ENCODE data around the gene HSF5.

HSF5 gene

DNA sequence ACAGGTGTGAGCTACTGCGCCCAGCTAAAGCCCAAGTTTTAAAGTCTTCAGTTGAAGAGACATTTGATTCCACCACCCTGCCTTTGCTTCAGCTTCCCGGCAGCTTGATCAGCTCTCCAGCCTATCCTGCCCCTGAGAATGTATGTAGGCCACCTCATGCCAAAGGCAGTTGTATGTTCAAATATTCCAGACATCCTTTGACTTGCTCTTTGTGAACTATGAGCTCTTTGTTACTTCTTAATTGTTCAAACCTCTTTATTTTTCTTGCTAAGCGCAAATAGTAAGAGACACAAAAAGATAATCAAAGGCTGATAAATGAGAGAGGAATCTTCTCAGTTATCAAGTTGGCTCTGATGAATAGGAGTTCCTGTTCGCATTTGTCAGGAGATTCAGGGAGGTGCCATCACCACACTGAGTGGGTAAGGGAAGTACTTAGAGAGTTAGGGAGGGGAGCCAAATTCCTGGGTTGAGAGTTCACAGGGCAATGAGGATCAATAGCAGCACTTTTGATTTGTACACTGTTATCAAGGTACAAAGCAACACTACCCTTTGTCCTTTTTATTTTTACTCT lies 104.2 kb downstream of the HSF5 start:
- FAIRE-seq = no peak

DNA sequence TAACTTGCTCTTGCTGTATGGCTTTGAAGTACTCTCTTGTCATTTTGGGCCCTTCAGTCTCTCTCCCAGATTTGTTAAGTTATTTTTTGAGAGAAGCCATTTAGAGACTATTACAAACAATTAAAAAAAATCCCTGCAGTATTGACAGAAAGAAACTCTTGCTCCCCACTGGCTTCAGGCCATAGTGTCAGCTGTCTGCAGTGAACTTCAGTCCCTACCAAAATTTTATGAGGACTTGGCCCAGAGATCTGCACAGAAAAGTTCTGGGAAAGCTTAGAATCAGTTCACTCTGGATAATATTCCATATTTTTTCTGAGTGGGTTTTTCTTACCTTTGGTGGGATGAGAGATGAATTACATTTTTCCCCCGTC lies 105.4 kb downstream of the HSF5 start:
- FAIRE-seq = no peak

DNA sequence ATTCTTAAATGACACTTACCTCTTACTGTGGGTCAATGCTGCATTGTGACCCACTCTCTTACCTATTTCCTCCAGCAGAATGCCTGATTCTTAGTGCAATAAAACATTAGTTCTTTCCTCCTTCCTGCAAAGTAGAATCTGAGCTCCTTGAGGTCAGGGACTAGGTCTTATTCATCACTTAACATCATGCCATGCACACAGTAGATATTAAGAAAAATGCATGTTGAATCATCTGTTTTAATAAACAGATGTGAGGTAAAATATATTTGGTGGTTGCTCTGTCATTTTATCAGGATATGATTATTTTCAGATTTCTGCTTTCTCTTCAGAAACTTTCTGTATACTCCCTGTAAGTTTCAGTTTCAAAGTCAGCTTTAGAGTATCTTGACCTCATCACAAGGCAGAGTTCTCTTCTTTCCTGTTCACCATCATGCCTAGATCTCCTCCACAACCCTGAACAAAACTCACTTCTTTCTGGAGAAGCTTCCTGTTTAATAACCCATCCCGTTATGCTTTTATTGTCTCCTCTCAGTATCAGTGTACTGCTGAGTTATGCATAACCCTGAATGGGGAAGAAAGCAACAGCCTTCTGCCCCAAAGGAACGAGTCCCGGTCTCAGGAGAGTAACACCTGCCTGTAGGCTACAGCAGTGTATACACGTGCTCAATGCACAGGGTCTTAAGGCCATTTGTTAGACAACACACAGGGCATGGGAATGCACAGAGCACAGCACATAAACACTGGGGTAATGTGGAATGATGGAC lies 105.9 kb downstream of the HSF5 start:
- FAIRE-seq = no peak

DNA sequence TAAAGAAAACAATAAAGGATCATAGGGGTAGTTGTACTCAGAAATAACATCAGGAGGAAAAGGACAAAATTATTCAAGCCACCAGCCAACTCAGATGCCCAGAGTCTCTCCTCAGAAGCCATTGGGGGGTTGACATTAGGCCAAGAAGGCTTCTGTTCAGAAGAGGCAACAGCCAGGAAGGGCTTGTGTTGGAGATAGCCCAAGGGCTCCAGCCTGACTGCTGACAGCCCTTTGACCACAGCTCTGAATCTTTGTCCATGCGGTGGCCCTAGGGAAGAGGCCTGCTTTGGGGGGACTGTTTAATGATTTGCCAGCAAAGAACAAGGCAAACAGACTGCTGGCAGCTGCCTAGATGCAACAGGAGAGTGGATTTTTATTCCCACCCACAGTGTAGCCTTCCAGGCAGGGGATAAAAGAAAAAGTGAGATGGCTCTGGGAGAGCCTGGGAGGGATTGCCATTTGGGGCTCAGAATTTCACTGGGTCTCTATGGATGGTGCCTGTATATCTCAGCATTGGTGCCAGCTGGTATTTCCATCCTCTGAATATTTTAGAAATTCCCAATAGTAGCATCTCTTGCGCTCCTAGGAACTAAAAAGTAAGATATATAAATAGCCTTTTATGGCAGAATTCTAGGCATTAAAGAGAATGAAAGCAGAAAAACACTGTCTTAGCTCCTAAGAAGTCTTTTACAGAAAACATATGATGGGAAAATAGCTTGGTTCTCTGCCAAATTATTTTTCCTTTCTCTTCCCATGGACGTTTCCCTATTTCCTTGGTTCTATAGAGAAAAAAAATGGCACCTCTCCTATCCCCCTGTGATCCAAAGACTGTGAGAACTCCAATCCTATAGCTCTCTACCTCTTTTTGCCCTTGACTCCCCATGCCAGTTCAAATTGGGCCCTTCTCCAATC lies 106.8 kb downstream of the HSF5 start:
- FAIRE-seq = no peak

DNA sequence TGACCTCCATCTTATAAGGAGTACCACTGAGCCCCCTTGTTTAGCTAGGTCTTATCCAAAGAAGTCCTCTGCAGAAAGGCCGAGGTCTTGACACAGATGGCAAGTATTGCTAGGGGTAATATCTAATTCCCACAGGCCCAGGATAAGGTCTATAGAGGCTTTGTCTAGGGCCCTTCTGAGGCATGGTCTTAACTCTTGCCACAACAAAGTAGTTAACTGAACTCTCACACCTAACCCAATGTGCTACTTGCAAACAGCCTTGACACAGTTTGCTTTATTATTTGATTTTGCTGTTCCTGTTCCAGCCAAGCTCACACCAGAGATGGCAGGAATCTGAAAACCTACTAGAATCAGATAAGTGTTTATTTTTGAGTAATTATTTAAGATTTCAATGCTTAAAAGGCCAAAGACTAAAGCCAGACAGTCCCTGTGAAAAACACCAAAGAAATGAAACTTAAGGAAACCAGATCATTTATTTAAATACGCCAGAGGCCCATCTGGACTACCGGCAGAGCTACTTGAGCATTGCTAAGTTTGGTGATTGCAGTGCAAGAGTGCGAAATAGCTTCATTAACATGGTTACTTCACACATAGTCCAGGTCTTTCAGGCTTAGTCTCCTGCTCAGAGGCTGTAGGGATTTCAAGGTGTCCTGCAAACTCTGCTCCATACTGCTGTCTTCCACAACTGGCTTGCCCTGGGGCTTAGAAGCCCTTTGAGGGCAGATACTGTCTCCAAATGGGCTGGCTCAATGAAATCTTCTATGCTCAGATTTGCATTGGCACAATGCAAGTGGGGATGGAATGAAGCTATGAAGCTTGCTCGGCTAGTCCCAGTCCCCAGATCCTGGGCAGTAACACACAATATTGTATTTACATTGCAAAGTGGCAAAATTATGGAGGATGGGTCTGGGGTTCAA lies 107.7 kb downstream of the HSF5 start:
- no peak for FAIRE-seq

DNA sequence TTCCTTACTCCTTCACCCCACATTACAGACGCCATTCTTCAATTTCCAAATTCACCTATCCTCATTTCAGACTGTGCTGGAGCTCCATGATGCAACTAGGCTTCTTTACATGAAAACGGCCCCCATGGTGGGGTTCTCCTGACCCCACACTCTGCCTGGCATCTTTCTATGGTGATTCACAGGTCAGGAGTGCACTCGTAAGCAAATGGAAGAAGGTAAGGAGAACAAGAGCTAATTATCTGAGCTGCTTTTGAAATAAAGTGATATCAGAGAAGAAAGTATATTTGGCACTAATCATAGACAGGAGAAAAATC lies 108.7 kb downstream of the HSF5 start:
- FAIRE-seq = no peak

DNA sequence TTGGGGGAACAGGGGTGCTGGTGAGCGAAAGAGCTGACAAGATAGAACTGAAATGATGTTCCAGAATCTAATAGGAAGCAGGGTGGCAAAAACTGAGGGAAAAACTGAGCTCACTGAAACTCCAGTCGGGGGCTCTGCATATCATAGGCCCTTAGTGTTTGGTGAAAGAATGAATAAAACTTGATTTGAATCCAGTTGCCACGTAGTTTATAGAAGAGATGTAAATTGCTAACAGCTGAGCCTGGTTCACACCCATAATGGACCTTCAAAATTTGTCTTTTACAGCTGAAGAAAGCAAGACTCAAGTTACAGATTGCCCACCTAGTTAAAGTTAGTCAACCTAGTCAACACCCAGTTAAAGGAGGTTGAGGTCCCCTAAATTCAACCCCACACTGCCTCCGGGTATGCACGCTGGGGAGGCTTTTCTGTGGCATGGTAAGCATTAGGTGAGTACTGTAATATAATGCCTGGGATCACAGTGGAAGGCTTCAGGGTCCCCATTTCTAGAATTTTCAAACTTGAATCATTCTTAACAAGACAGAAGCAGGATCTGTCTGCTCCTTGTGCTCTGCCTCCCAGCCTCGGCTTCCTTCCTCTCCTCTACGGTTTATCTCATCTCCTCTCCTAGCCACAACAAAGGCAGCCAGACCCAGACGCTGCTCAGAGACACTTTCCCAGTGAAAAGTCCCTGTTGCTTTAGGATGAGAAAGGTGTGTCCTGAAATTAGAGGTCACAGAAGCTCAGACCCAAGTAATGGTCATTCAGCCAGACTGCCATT lies 109.3 kb downstream of the HSF5 start:
- FAIRE-seq = no peak

DNA sequence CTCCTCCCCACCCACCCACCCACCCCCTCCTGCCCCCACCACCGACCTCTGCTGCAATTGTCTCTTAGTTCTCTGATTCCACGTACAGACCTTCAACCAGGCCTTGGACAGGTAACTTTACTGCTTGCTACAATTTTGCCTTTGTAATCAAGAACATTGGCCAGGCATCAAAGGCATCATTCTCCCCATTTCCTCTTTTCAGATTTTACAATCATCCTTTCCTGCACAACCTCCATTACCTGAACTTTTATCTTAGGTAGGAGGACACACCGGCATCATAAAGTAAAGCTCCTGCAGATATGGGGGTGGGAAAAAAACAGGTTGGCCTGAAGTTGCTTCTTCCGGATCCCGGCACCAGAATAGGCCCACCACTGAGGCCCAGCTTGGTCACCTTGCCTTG lies 110.5 kb downstream of the HSF5 start:
- FAIRE-seq = no peak

DNA sequence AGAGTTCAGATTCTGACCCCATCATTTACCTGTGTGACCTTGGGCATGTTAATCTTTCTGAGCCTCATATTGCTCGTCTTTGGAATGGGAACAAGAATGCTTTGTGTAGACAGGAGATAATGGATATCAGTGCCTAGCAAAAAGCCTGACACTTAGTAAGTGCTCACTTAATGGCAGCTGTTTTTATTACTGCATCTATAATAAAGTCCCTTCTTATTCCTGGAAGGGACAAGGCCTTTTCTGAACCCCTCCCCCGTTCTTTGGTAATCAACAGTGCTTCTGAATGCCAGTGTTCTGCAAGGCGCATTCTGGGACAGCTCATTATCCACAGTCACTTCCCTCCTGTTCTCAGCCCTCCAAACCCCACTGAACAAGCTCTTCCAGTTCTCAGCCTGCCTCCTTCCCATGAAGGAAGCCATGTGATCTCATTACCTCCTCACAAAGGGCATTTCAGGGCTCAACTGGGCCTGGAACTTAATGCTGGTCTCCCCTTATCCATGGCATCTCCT lies 111.1 kb downstream of the HSF5 start:
- no peak for FAIRE-seq

DNA sequence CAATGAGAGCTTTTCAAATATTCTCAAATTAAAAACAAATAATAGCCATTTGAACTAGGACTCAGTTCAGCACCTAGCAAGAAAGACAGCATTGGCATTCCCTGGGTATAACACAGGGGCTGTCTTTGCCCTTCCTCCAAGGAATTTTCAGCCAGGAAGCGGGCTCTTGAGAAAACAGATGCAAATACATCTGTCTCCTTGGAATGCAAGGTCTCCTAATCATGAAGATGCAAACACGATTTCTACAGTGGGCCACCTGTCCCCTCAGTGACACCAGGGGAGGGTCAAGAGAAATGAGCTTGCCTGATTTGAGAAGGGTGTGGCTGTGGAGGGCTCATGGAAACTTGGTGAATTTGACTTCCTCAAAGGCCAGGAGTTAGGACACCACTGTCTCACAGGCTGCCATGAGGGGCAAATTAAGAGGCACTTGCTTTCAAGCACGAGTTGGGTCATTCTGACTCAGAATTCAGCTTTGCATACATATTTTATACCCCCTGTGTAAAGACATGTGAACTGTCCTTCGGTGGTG lies 111.7 kb downstream of the HSF5 start:
- no peak for FAIRE-seq

DNA sequence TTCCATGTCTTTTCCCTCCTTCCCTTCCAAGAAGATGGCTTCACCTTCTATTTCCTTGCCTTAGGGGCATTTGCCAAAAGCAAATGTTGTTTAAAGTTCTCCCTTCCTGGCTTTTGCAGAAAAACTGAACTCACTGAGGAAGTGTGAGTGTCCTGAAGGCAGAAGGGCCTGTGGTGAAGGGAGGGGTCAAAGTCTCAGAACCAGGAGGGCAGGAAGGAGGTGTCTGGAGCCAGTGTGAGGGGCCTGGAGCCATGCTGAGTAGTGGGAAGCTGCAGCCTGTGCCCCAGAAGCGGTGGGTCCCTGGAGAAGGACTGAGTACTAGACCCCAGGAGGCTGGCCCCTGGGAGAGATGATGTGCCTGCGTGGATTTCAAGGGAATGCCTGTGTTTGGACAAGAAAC lies 112.4 kb downstream of the HSF5 start:
- FAIRE-seq = no peak

DNA sequence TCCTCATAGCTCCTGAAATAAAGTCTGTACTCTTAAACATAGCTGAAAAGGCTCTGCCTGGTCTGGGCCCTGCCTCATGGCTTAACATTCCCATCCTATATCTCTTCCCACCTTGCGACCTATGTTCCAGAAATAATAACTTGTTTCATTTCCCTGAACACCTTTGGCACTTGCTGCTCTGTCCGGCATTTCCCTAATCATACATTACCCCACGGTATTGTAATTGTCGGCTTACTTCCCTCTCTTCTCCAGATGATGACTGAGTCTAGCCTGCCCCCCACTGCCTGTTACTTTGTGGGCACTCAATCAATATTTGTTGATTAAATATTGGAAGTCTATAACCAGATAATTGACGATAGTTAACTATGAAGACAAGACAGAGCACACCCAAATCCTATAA lies 113.0 kb downstream of the HSF5 start:
- FAIRE-seq = no peak

DNA sequence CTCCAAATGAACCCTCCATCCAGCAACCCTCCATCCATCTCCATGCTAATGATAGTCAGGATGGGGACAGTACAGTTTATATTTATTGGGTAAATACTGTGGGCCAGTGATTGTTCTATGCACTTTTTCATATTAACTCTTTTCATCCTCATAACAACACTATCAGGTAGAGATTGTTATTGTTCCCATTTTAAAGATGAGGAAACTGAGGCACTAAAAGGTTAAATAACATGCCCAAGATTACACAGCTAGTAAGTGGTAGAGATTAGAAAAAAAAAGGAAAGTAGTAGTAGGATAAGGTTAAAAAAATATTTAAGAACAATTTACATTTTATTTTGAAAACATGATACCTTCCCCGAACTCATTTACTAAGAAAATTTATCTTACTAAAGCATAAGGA lies 114.3 kb downstream of the HSF5 start:
- FAIRE-seq = no peak

DNA sequence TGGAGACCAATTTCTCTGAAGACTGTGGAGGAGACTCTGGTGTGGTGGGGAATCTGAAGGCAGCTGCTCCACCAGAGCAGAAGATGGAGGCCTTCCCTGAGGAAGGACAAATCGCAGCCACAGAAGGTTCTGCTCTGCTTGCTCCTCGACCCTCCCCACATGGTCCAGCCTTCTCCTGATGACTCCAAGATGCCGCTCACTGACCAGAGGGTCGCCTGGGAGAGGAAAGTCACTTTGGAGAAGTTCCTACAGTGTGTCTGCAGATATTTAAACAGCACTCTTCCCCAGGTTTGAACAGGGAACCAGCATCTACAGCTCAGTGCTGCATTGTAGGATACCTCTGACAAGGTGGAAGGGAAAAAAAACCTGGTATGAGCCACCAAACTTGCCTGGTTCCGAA lies 115.2 kb downstream of the HSF5 start:
- FAIRE-seq = no peak

DNA sequence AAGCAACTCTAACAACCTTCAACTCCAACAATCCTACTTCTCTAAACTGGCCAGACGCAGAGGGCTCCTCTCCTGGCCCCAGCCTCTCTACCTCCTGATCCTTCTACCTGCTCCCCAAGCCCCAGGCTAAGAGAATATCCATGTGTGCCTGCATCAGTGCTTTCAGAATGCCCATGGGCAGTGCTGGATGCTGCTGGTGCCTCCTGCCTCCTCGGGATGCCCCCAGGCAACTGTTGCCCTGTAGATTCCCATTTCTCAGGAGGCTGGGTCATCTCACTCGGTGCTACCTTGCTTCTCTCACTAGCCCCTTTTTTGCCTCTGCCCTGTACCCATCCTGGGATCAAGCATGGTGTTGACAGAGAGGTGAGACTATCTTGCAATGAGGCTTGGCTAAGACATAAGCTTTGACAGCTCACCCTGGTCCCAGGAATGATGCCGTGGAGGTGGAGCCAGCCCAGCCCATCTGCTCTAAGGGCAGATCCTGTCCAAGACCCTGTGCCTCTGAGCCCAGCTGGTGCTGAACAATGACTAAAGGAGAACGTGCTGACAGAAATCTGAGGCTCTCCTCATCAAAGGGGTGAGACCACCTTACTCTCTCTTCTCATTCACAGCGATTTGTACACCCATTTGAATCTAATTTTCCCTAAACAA lies 116.8 kb downstream of the HSF5 start:
- FAIRE-seq = no peak

DNA sequence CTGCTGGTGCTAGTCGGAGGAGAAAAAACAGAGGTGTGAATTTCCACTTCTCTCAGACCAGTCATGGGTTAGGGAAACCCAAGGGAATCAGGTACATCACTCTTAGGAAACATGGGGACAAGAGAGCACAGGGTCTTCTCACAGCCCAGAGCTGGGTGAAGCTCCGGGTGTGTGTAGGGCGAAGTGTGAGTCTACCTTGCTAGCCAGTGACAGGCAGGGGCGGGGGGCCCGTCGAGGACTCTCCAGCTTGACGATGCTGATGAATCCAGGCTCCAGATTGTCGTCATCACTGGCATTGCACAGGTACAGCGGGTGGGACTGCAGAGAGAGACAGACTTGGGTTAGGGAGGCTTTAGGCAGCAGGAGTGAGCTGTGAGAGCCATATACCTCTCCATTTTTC lies 117.5 kb downstream of the HSF5 start:
- no peak for FAIRE-seq

DNA sequence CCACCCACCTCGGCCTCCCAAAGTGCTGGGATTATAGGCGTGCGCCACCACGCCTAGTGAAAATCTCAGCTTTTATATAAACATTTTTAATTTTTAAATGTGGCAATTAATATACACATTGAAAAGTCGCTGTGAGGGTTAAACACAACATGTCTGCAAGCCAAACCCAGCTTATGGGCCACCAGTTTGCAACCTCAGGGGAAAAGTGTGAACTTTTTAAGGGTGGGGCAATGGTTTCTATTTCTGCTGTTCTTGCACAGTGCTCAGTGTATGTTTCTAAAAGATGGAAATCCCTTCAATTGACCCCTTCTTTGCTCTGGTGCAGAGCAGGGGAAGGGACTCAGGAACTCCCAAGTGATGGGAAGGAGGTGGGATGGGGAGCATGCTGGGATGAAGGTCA lies 117.9 kb downstream of the HSF5 start:
- no peak for FAIRE-seq
